Measurements from ENCODE around the gene FGF7.
"Not testable (repeated sequence)": the region's sequence is repeated elsewhere in the genome, so short reads cannot be mapped to it uniquely, and the experiment has no call there.

FGF7 gene

DNA sequence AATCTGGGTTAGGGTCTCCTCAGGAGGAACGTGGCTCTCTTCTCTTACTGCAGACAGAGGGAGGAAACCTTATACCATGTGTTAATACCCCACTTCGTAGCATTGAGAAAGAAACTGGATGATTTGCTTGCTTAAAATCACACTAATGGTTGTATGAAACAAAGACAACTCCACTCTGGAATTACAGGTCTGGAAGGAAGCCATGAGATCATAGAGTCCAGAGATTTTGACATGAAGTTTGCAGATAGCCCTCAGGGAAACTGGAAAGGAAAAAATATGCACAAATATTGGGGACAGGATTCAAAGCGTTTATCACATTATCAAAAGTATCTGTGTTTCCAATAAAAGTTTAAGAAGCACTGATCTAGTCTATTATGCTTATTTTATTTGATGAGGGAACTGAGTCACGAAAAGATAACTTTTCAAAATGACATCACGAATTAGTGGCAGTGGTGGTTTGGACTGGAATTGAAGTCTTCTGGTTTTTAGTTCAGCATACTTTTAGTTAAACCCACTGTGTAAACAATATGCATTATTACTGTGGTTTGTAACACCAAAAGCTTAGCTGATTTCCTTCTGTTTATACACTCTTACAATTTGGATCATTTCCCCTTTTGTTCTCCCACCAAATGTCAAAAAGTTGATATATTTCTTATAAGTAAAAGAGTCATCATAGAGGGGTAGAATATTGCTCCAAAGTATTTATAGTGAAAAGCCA lies 16.8 kb downstream of the FGF7 start:
- DNase-seq = no peak

GRCh38 chr15:49441356-49441755 lies 18.3 kb downstream of the FGF7 start:
- DNase-seq = no peak

GRCh38 chr15:49441816-49442215 lies 18.8 kb downstream of the FGF7 start:
- no peak for DNase-seq

- no peak for DNase-seq
Measured at GRCh38 chr15:49452595-49452994, 29.6 kb downstream of the FGF7 start.

DNA sequence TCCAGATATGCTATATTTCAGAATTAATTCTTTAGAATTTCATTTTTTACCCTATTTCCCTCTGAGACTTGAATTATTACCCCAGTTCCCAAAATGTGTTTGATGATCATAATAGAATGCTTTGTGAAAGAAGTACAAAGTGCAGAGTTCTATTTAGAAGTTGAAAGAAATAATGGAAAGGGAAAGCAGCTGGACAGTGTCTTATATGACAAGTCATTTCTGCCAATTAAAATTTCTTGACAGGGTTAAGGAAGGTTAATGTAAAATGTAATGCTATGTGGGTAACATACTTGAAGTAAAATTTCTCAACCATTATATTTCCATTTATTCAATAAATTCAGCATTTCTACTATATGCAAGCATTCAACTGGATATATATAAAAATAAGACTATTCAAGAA lies 33.1 kb downstream of the FGF7 start:
- DNase-seq = no peak

- DNase-seq = no peak
Measured at GRCh38 chr15:49458145-49458544, 35.1 kb downstream of the FGF7 start.

- DNase-seq = no peak
Measured at GRCh38 chr15:49460411-49460941, 37.4 kb downstream of the FGF7 start.

GRCh38 chr15:49462232-49462844 lies 39.3 kb downstream of the FGF7 start:
- DNase-seq = no peak

DNA sequence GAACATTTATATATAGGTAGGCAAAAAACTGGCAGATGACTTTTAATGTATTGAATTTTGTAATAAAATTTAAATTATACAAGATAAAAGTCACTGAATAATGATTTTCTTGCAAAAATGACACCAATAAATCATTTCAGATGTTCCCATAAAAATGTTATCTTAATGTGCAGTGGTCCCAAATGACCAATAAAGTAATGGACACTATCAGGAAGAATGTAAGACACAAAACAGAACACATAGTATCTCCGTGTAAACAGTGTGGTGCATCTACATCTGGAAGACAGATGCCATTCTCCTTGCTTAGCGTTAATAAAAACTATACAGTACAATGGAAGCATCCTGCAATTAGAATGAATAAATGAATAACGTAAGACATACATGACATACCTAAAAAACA lies 41.5 kb downstream of the FGF7 start:
- DNase-seq = no peak

DNA sequence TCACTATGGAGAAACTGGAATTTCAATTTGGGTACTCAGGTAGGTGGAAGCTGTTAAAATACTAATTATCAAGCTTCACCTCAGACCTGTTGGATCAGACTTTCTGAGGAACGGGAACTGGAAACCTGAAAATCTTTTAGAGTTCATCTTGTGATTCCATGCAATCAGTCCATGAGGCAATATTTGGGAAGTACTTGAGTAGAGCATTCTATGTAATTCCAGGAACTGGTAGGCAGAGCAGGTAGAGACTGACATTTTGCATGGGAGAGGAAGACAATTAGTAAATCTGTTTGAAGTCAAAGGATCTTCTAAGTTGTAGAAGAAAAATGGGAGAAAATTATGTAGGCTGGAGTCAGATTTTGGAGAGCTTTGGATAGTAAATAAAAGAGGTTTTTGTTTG lies 43.1 kb downstream of the FGF7 start:
- DNase-seq = no peak

DNA sequence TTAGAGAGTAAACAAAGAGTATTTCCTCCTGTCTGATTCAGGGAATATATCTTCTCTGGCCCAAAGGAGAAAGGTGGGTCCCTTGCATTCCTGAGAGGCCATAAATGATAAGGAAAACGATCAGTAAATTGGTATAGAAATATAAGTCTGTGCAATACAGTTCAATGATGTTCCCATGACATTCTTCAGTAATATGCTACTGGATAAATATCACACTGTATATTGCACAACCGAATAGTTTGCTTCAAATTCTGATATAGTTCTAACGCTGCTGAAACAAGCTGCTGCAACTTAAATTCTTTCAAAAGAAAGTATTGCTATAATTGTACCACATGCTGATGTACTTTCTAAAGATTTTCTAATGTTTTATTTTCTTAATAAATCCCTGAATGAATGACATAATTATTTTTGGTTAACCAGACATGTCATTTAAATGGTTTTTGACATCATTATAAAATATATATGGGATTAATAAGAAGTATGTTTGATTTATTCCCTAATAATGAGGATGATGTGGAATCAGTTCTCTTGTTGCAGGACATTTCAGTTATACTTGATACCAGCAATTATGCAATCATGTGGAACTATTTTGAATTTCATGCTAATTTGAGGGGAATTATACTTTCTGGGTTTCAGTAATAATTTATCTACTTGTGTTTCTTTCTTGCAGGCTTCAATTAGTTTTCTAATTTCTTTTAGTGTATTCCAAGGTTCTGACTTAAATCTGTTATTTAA lies 44.9 kb downstream of the FGF7 start:
- no peak for DNase-seq

- no peak for DNase-seq
Measured at GRCh38 chr15:49468481-49468839, 45.4 kb downstream of the FGF7 start.

DNA sequence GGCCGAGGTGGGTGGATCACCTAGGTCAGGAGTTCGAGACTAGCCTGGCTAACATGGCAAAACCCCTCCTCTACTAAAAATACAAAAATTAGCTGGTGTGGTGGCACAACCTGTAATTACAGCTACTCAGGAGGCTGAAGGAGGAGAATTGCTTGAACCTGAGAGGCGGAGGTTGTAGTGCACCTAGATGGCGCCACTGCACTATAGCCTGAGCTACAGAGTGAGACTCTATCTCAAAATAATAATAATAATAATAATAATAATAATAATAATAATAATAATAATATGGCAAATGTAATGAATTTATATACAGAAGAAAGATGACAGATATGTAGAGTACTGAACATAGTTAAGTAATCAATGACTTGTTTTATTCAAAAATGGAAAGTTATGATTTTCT lies 48.2 kb downstream of the FGF7 start:
- DNase-seq = peak in 1 of 2 experiments; percentile 20

GRCh38 chr15:49471733-49472132 lies 48.7 kb downstream of the FGF7 start:
- no peak for DNase-seq

- DNase-seq = no peak
Measured at GRCh38 chr15:49472338-49472737, 49.3 kb downstream of the FGF7 start.

- DNase-seq = no peak
Measured at GRCh38 chr15:49473031-49473430, 50.0 kb downstream of the FGF7 start.

GRCh38 chr15:49478021-49478420 lies 55.0 kb downstream of the FGF7 start:
- DNase-seq = not testable (repeated sequence)

DNA sequence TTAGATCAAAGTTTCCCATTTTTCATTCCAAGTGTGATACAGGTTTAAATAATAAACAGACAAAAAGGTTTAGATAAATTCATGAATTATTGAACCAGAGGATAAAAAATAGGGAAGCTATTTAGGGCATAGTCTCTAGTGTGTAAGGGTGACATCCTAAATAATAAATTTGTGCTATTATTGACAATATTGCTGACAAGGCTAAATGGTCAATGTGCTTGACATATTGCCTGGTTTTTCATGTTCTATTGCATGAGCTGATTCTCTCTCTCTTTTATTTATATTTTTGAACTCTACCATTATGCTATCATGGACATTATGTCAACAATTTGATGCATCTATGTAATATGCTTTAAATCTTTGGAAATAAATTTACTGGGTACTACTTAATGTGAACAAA lies 55.9 kb downstream of the FGF7 start:
- DNase-seq = not testable (repeated sequence)

- not testable (repeated sequence) for DNase-seq
Measured at GRCh38 chr15:49485401-49485800, 62.4 kb downstream of the FGF7 start.

DNA sequence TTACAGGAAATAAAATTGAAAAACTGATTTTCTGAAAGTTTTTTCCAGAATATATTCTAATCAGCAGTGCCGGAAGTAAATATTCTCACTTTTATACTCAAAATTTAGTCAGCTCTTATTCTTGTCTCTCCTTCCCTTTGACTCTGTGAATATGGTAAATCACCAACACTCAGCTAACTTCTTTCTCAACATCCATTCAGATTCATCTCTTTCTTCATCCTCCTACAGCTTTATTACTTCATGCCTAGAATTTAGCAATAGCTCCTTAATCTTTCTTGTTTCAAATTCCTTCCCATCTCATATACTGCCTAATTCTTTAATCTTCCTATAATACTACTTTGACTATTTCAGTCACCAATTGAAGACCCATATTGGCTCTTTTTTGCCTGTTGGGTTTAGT lies 67.9 kb downstream of the FGF7 start:
- DNase-seq = no peak

GRCh38 chr15:49492151-49492550 lies 69.1 kb downstream of the FGF7 start:
- DNase-seq = no peak

- DNase-seq = no peak
Measured at GRCh38 chr15:49492830-49493229, 69.8 kb downstream of the FGF7 start.

DNA sequence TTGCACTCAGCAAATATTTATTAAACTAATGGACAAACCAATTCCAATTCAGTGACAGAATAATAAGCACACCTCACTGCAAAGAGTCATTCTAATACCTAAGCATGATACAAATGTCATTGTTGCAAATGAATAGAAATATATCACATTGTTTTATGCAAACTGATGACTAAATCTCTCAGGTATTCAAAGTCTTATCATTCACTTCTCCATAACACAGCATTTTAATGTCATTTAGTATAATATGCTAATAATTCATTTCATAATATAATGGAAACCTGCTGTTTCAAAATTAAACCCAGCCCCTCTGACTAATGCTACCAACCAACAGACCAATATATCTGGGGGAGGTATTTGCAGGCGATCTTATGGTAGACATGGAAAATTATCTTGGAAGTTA lies 71.8 kb downstream of the FGF7 start:
- no peak for DNase-seq
